Neural cell (in vitro differentiated cells): ENCODE data around the gene KRTAP20-1. TPM values are rescaled to one million over a fixed set of nuclear protein-coding genes. Genes with fewer than 3 reads are reported as not detected.

Experiments
- H2AFZ ChIP-seq: fragments of 200-600, 300-800 bp; sonication (generic), shearing (Covaris generic); 2 replicates; pipeline ENCODE4 v1.6.0; 2014; ENCODE audit warnings: low read depth, mild to moderate bottlenecking, antibody characterized with exemption, low read length, moderate library complexity
- H3F3A ChIP-seq: fragments of 200-600 bp; shearing (Covaris generic); 2 replicates; pipeline ENCODE4 v1.6.1; 2016; ENCODE audit warnings: mild to moderate bottlenecking, moderate library complexity, mixed read lengths, antibody characterized with exemption, low read length; ENCODE audit not compliant: insufficient read depth, poor library complexity, severe bottlenecking
- H3K27ac ChIP-seq: fragments of 200-600, 300-800 bp; sonication (generic), shearing (Covaris generic); 2 replicates; pipeline ENCODE4 v1.5.1; 2014; ENCODE audit warnings: mild to moderate bottlenecking, low read length, moderate library complexity
- H3K27me3 ChIP-seq: fragments of 300-800, 200-600 bp; sonication (generic), shearing (Covaris generic); 2 replicates; pipeline ENCODE4 v1.6.0; 2014; ENCODE audit warnings: mild to moderate bottlenecking, low read depth, low read length, moderate library complexity; ENCODE audit not compliant: insufficient read depth
- H3K36me3 ChIP-seq: fragments of 300-800, 200-600 bp; sonication (generic), shearing (Covaris generic); 2 replicates; pipeline ENCODE4 v1.5.1; 2014; ENCODE audit warnings: mild to moderate bottlenecking, antibody characterized with exemption, low read length, moderate library complexity; ENCODE audit not compliant: insufficient read depth
- H3K4me2 ChIP-seq: fragments of 300-800, 200-600 bp; sonication (generic), shearing (Covaris generic); 2 replicates; pipeline ENCODE4 v1.6.0; 2014; ENCODE audit warnings: mild to moderate bottlenecking, low read length
- H3K4me3 ChIP-seq: fragments of 300-800, 200-600 bp; sonication (generic), shearing (Covaris generic); 2 replicates; pipeline ENCODE4 v1.5.1; 2014; ENCODE audit warnings: mild to moderate bottlenecking, low read length, moderate library complexity
- H3K79me2 ChIP-seq: fragments of 200-600 bp; shearing (Covaris generic); replicated peaks from 2 replicates; pipeline ENCODE4 v1.6.0; 2014; ENCODE audit warnings: mild to moderate bottlenecking, low read length, moderate library complexity; ENCODE audit not compliant: insufficient read depth
- H3K9ac ChIP-seq: fragments of 300-800, 200-600 bp; sonication (generic), shearing (Covaris generic); 2 replicates; pipeline ENCODE4 v1.6.1; 2016; ENCODE audit warnings: mild to moderate bottlenecking, low read length, mixed read lengths
- H3K9me2 ChIP-seq: fragments of 200-600 bp; shearing (Covaris generic); 2 replicates; pipeline ENCODE4 v1.6.1; 2016; ENCODE audit warnings: mild to moderate bottlenecking, low read length, mixed read lengths; ENCODE audit not compliant: insufficient read depth
- H3K9me3 ChIP-seq: fragments of 200-600, 300-800 bp; sonication (generic), shearing (Covaris generic); 2 replicates; pipeline ENCODE4 v1.6.1; 2016; ENCODE audit warnings: mild to moderate bottlenecking, mixed run types, low read length, moderate library complexity, mixed read lengths
- H4K20me1 ChIP-seq: fragments of 200-600 bp; shearing (Covaris generic); 2 replicates; pipeline ENCODE4 v1.6.1; 2016; ENCODE audit warnings: mild to moderate bottlenecking, mixed run types; ENCODE audit not compliant: insufficient read depth
- EP300 ChIP-seq: fragments of 450-650 bp; conservative IDR thresholded peaks from 2 replicates; pipeline ENCODE4 v1.6.1; 2014; ENCODE audit warnings: antibody characterized with exemption, mild to moderate bottlenecking, moderate library complexity; ENCODE audit not compliant: poor library complexity, severe bottlenecking
- EZH2 ChIP-seq: fragments of 200-600, 300-800 bp; shearing (Covaris generic), sonication (generic); IDR thresholded peaks from 2 replicates; pipeline ENCODE4 v1.6.1; 2014; ENCODE audit warnings: antibody characterized with exemption, low read length, borderline replicate concordance, mild to moderate bottlenecking; ENCODE audit not compliant: insufficient read depth, poor library complexity, severe bottlenecking
- MXI1 ChIP-seq: fragments of 450-650 bp; conservative IDR thresholded peaks from 2 replicates; pipeline ENCODE4 v1.6.1; 2014; ENCODE audit warnings: antibody characterized with exemption, mild to moderate bottlenecking; ENCODE audit not compliant: poor library complexity, severe bottlenecking
- POLR2AphosphoS5 ChIP-seq: IDR thresholded peaks from 2 replicates; pipeline ENCODE4 v1.6.1; 2012
- RAD21 ChIP-seq: fragments of 450-650 bp; conservative IDR thresholded peaks from 2 replicates; pipeline ENCODE4 v1.6.1; 2014; ENCODE audit warnings: antibody characterized with exemption, mild to moderate bottlenecking, moderate library complexity
- REST ChIP-seq: IDR thresholded peaks from 2 replicates; pipeline ENCODE4 v1.6.1; 2012; ENCODE audit warnings: borderline replicate concordance
- SMC3 ChIP-seq: fragments of 450-650 bp; conservative IDR thresholded peaks from 2 replicates; pipeline ENCODE4 v1.6.1; 2014; ENCODE audit warnings: antibody characterized with exemption, mild to moderate bottlenecking, moderate library complexity; ENCODE audit not compliant: poor library complexity
- TAF1 ChIP-seq: IDR thresholded peaks from 2 replicates; pipeline ENCODE4 v1.6.1; 2012; ENCODE audit warnings: low read depth
- polyA plus RNA-seq: library from polyadenylated mRNA; depleted of rRNA; stranded (reverse); fragments of >200 nt; gene quantifications from 2 replicates; pipeline ENCODE4 v1.2.3, GENCODE V29; 2014
- TF ChIP-seq, protein P1 (sequence below): fragments of 450-650 bp; IDR thresholded peaks from 2 replicates; pipeline ENCODE4 v1.5.1; 2014; ENCODE audit warnings: antibody characterized with exemption, mild to moderate bottlenecking, moderate library complexity; ENCODE audit not compliant: poor library complexity, severe bottlenecking

Gene KRTAP20-1
- polyA plus RNA-seq, 1 donor from 2014 or later, result not detected

GRCh38 chr21:30598802-30599201, 17.4 kb upstream of the KRTAP20-1 start, which contains the start of gene KRTAP6-2:
Gene KRTAP6-2 (minus strand): TSS chr21:30598902. CDS start chr21:30598874, 28 bp downstream.
- no peaks in the 10 kb centered on the region for H3K36me3 ChIP-seq
- no peak within 1 kb of the TSS for H3K27ac ChIP-seq
- no peak within 1 kb of the TSS for H2AFZ ChIP-seq
- no peak within 1 kb of the TSS for H3K9ac ChIP-seq
- H3K4me3 ChIP-seq, result no peak within 1 kb of the TSS
- TF ChIP-seq REST (no peak), SMC3 (no peak), EZH2 (no peak), MXI1 (no peak), EP300 (no peak), POLR2AphosphoS5 (no peak), RAD21 (no peak), TAF1 (no peak)
- TF ChIP-seq, protein P1, sequence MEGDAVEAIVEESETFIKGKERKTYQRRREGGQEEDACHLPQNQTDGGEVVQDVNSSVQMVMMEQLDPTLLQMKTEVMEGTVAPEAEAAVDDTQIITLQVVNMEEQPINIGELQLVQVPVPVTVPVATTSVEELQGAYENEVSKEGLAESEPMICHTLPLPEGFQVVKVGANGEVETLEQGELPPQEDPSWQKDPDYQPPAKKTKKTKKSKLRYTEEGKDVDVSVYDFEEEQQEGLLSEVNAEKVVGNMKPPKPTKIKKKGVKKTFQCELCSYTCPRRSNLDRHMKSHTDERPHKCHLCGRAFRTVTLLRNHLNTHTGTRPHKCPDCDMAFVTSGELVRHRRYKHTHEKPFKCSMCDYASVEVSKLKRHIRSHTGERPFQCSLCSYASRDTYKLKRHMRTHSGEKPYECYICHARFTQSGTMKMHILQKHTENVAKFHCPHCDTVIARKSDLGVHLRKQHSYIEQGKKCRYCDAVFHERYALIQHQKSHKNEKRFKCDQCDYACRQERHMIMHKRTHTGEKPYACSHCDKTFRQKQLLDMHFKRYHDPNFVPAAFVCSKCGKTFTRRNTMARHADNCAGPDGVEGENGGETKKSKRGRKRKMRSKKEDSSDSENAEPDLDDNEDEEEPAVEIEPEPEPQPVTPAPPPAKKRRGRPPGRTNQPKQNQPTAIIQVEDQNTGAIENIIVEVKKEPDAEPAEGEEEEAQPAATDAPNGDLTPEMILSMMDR, result no peak
- H3K79me2 ChIP-seq, result no peaks in the 10 kb centered on the region
- H3F3A ChIP-seq, result no peaks in the 10 kb centered on the region
- no peaks in the 10 kb centered on the region for H3K27me3 ChIP-seq
- no peaks in the 10 kb centered on the region for H3K9me2 ChIP-seq
- H4K20me1 ChIP-seq, result no peaks in the 10 kb centered on the region
- no peaks in the 10 kb centered on the region for H3K9me3 ChIP-seq
- H3K4me2 ChIP-seq, result no peak within 1 kb of the TSS

DNA sequence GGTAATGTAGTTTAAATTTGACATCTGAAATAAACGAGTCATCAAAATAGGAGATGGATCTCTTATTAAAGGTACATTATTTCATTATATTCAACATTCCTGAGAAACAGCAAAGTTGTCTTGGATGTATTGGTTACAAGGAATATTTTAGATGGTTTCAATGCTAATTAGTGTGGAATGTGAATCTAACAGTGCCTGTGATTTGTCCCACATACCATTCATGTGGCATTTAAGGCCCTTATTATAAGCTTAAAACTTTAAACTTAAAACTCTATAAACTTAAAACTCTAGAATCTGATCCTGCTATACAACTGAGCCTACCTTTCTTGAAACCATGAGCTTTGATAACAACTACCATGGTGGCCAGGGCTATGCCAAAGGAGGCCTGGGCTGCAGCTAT, 15.4 kb upstream of the KRTAP20-1 start, which contains the start of gene KRTAP22-1:
KRTAP22-1 (plus strand) TSS at position 301 of the 400 bp plus-strand sequence.
- H3K4me2 ChIP-seq, result no peak within 1 kb of the TSS
- no peak within 1 kb of the TSS for H3K4me3 ChIP-seq
- H3K79me2 ChIP-seq, result no peaks in the 10 kb centered on the region
- no peak within 1 kb of the TSS for H3K27ac ChIP-seq
- no peaks in the 10 kb centered on the region for H3K9me2 ChIP-seq
- H3K27me3 ChIP-seq, result no peaks in the 10 kb centered on the region
- H3K36me3 ChIP-seq, result no peaks in the 10 kb centered on the region
- H3K9me3 ChIP-seq, result no peaks in the 10 kb centered on the region
- H2AFZ ChIP-seq, result no peak within 1 kb of the TSS
- no peak within 1 kb of the TSS for H3K9ac ChIP-seq
- TF ChIP-seq SMC3 (no peak), MXI1 (no peak), EZH2 (no peak), EP300 (no peak), RAD21 (no peak), TAF1 (no peak), POLR2AphosphoS5 (no peak)
- TF ChIP-seq, protein P1, result no peak
- H4K20me1 ChIP-seq, result no peaks in the 10 kb centered on the region
- H3F3A ChIP-seq, result no peaks in the 10 kb centered on the region
